Smooth muscle cell (in vitro differentiated cells): Measurements from ENCODE around the gene GRIK3. TPM values are rescaled to one million over a fixed set of nuclear protein-coding genes. Genes with fewer than 3 reads are reported as not detected.

ENCODE experiments used
- DNase-seq: peaks from one replicate; lab custom pipeline; 2025; ENCODE audit not compliant: unreplicated experiment; lab: John Stamatoyannopoulos, UW
- H2AFZ ChIP-seq: fragments of 200-600 bp; sonication (generic); 2 replicates; pipeline ENCODE4 v1.6.0; 2016; ENCODE audit warnings: antibody characterized with exemption, low read depth, mild to moderate bottlenecking
- H3F3A ChIP-seq: fragments of 200-600 bp; sonication (generic); 2 replicates; pipeline ENCODE4 v1.6.0; 2017; ENCODE audit warnings: antibody characterized with exemption, low read depth
- H3K27ac ChIP-seq: fragments of 200-600 bp; sonication (generic); 2 replicates; pipeline ENCODE4 v1.5.1; 2016; ENCODE audit warnings: low read depth, mild to moderate bottlenecking
- H3K27me3 ChIP-seq: fragments of 200-600 bp; sonication (generic); 2 replicates; pipeline ENCODE4 v1.6.1; 2016; ENCODE audit warnings: low read depth, mild to moderate bottlenecking
- H3K36me3 ChIP-seq: fragments of 200-600 bp; sonication (generic); 2 replicates; pipeline ENCODE4 v1.5.1; 2016; ENCODE audit warnings: low read depth
- H3K4me1 ChIP-seq: fragments of 200-600 bp; sonication (generic); 2 replicates; pipeline ENCODE4 v1.5.1; 2016; ENCODE audit warnings: low read depth
- H3K4me2 ChIP-seq: fragments of 200-600 bp; sonication (generic); 2 replicates; pipeline ENCODE4 v1.6.0; 2016; ENCODE audit warnings: mild to moderate bottlenecking
- H3K4me3 ChIP-seq: fragments of 200-600 bp; sonication (generic); 2 replicates; pipeline ENCODE4 v1.5.1; 2016; ENCODE audit warnings: mild to moderate bottlenecking
- H3K79me2 ChIP-seq: fragments of 200-600 bp; sonication (generic); 2 replicates; pipeline ENCODE4 v1.6.0; 2016; ENCODE audit warnings: low read depth, mild to moderate bottlenecking
- H3K9ac ChIP-seq: fragments of 200-600 bp; sonication (generic); 2 replicates; pipeline ENCODE4 v1.6.0; 2016; ENCODE audit warnings: low read depth
- H3K9me3 ChIP-seq: fragments of 200-600 bp; sonication (generic); replicated peaks from 2 replicates; pipeline ENCODE4 v1.5.1; 2016; ENCODE audit warnings: low read depth
- H4K20me1 ChIP-seq: fragments of 200-600 bp; sonication (generic); 2 replicates; pipeline ENCODE4 v1.6.0; 2016; ENCODE audit warnings: low read depth
- WGBS: methylation state at CpG from one replicate; pipeline ENCODE4 v1.1.7; 2016; ENCODE audit warnings: low lambda C conversion rate; 5-methylcytosine and 5-hydroxymethylcytosine counted together
- polyA plus RNA-seq: library from polyadenylated mRNA; unstranded; fragments of >200 nt; fragmentation: Nextera tagmentation; extraction: Ambion mirVana; gene quantifications from 2 replicates; pipeline ENCODE4 v1.2.1, GENCODE V29; 2016
- total RNA-seq: library from RNA; depleted of rRNA; stranded (reverse); fragments of >200 nt; gene quantifications from 2 replicates; pipeline ENCODE4 v1.2.3, GENCODE V29; 2014
- TF ChIP-seq, protein P1 (sequence below): fragments of 200-600 bp; sonication (generic); IDR thresholded peaks from 2 replicates; pipeline ENCODE4 v1.5.1; 2017; ENCODE audit warnings: borderline replicate concordance, mild to moderate bottlenecking, antibody characterized with exemption; ENCODE audit not compliant: insufficient read depth, poor library complexity, severe bottlenecking

Gene GRIK3
- total and polyA plus RNA-seq, 2 experiments from 2014 or later: 0.04 TPM; not detected in 1

DNA sequence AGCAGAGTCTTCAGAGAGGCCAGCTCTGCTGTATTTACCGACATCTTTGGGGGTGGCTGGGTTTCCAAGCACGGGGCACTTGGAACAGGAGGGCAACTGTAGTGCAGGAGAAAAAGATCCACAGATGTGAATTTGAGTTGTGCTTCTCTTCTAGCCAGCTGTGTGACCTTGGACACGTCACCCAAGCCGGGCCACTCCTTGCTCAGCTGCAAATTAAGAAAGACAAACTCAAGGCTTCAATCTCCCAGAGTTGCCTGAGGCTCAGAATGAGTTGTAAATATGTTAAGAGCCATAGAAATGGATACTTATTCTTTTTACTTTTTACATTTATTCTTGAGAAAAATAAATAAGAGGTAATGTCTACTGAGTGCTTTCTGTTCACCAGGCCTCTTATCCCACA lies 24.3 kb downstream of the GRIK3 start:
- no peak overlapping the region for H3K4me2 ChIP-seq
- no peaks in the 10 kb centered on the region for H3K4me1 ChIP-seq
- no peaks in the 10 kb centered on the region for H3K9me3 ChIP-seq
- DNase-seq: no peak
- no peaks in the 10 kb centered on the region for H3K36me3 ChIP-seq
- H3K27me3 ChIP-seq: peaks cover 7% of the 10 kb centered on the region
- H3K4me3 ChIP-seq: no peak overlapping the region
- no peak overlapping the region for H2AFZ ChIP-seq
- no peak overlapping the region for H3K27ac ChIP-seq
- no peaks in the 10 kb centered on the region for H3K79me2 ChIP-seq
- TF ChIP-seq, protein P1, sequence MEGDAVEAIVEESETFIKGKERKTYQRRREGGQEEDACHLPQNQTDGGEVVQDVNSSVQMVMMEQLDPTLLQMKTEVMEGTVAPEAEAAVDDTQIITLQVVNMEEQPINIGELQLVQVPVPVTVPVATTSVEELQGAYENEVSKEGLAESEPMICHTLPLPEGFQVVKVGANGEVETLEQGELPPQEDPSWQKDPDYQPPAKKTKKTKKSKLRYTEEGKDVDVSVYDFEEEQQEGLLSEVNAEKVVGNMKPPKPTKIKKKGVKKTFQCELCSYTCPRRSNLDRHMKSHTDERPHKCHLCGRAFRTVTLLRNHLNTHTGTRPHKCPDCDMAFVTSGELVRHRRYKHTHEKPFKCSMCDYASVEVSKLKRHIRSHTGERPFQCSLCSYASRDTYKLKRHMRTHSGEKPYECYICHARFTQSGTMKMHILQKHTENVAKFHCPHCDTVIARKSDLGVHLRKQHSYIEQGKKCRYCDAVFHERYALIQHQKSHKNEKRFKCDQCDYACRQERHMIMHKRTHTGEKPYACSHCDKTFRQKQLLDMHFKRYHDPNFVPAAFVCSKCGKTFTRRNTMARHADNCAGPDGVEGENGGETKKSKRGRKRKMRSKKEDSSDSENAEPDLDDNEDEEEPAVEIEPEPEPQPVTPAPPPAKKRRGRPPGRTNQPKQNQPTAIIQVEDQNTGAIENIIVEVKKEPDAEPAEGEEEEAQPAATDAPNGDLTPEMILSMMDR: no peak
- WGBS: 90% methylated on average over 4 of the region's 4 CpGs
- no peaks in the 10 kb centered on the region for H3F3A ChIP-seq
- no peaks in the 10 kb centered on the region for H4K20me1 ChIP-seq
- no peak overlapping the region for H3K9ac ChIP-seq

DNA sequence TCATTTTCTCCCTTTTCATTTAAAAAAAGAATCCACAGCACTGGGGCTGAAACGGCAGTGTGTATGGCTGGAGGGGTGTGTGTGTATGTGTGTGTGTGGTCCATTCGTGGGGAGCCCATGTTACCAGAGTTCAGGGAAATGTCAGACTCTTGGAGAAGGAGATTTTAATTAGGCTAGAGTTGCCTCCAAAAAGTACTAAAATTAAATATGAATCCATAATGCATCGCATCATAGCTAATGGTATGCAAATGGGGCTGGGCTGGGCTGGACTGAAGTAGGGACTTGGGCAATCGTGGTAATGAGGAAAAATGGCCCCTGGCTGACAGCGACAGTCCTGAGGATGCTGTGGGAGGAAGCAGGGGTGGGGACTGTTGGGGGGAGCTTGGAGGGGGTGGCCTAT lies 24.8 kb downstream of the GRIK3 start:
- Histone ChIP-seq H4K20me1 (no peaks in the 10 kb centered on the region), H3K4me3 (no peak overlapping the region), H3K4me2 (no peak overlapping the region), H3F3A (no peaks in the 10 kb centered on the region), H3K27ac (no peak overlapping the region), H3K4me1 (no peaks in the 10 kb centered on the region), H3K36me3 (no peaks in the 10 kb centered on the region), H3K9ac (no peak overlapping the region), H3K27me3 (peaks cover 2% of the 10 kb centered on the region), H3K79me2 (no peaks in the 10 kb centered on the region), H2AFZ (no peak overlapping the region), H3K9me3 (no peaks in the 10 kb centered on the region)
- 82% methylated on average over 5 of the region's 5 CpGs for WGBS
- TF ChIP-seq, protein P1: no peak
- DNase-seq: no peak

DNA sequence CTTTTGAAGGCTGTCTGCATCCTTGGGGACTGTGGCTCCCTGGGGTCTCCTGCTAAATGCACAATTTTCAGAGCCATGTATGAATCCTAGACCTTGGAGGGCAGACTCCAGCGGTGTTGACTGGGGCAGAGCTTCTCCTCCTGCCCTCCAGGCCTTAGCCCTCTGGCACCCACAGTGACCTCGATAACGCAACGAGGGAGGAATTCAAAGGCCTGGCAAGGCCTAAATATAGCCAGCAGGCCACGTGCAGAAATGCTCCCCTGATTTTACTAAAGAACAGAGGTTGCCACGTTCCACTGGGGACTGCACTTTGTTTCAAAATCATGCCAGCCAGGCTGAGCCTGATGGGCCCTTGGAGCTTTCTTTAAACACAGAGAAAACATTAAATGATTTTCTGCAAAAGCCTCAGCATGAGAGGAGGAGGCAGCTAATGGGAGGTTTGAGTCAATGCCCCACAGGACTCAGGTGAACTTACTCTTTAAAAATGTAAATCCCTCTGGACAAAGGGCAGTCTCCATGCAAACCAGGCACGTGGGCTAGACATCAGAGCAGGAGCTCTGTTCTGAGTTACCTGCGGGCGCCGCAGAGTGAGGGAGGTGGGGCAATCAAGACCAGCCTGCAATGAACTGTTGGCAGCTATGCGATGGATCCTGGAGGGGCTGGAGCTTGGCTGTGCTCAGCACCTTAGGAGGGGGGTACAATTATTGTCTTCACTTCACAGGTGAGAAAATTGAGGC lies 28.0 kb downstream of the GRIK3 start:
- H3K79me2 ChIP-seq: no peaks in the 10 kb centered on the region
- H3K4me2 ChIP-seq: no peak overlapping the region
- DNase-seq: no peak
- TF ChIP-seq, protein P1: no peak
- H3K4me3 ChIP-seq: no peak overlapping the region
- no peak overlapping the region for H2AFZ ChIP-seq
- H3F3A ChIP-seq: no peaks in the 10 kb centered on the region
- H4K20me1 ChIP-seq: no peaks in the 10 kb centered on the region
- no peaks in the 10 kb centered on the region for H3K9me3 ChIP-seq
- peaks cover 3% of the 10 kb centered on the region for H3K27me3 ChIP-seq
- 73% methylated on average over 11 of the region's 11 CpGs for WGBS
- H3K27ac ChIP-seq: no peak overlapping the region
- peaks cover 5% of the 10 kb centered on the region for H3K4me1 ChIP-seq
- H3K36me3 ChIP-seq: no peaks in the 10 kb centered on the region
- no peak overlapping the region for H3K9ac ChIP-seq

DNA sequence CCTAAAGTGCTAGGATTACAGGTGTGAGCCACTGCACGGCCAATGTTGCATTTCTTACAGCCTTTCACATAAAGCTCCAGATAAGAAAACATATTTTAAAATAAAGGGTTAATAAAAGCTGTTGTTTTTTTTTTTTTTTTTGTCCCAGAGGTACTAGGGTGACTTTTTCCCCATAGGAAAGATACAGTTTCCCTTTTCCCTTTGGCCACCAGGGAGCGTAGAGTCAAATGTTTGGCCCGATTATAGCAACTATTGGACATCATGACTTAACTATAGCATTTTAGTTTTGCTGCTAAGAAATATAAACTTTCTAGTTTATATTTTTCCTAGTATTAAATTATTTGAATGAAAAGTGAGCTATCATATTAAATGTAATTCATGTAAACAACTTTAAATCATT lies 31.4 kb downstream of the GRIK3 start:
- no peak overlapping the region for H2AFZ ChIP-seq
- H3K27ac ChIP-seq: no peak overlapping the region
- peaks cover 5% of the 10 kb centered on the region for H3K4me1 ChIP-seq
- no peak overlapping the region for H3K4me2 ChIP-seq
- no peaks in the 10 kb centered on the region for H3K79me2 ChIP-seq
- H3K9ac ChIP-seq: no peak overlapping the region
- no peaks in the 10 kb centered on the region for H3K36me3 ChIP-seq
- WGBS: 93% methylated on average over 3 of the region's 3 CpGs
- H3K4me3 ChIP-seq: no peak overlapping the region
- H3K9me3 ChIP-seq: no peaks in the 10 kb centered on the region
- DNase-seq: no peak
- TF ChIP-seq, protein P1: no peak
- no peaks in the 10 kb centered on the region for H4K20me1 ChIP-seq
- peaks cover 6% of the 10 kb centered on the region for H3K27me3 ChIP-seq
- H3F3A ChIP-seq: no peaks in the 10 kb centered on the region
